Fibroblast of lung (primary cell): ENCODE measurements around the gene CAMTA1. TPM values are rescaled to one million over a fixed set of nuclear protein-coding genes. Genes with fewer than 3 reads are reported as not detected.

Experiments
- DNase-seq, 2 donors: peaks; one replicate each; pipeline versions ENCODE4 v3.0.0 to v3.0.0-alpha.2; 2010; ENCODE audit warnings: low read depth in 2 of 2
- H2AFZ ChIP-seq: 2 replicates; pipeline ENCODE4 v1.5.1; 2012; ENCODE audit warnings: low read length, control low read depth, inconsistent platforms
- H3K27ac ChIP-seq: 2 replicates; pipeline ENCODE4 v1.5.1; 2011; ENCODE audit warnings: low read length, control low read depth; ENCODE audit not compliant: insufficient read depth
- H3K27me3 ChIP-seq: 2 replicates; pipeline ENCODE4 v1.5.1; 2011; ENCODE audit warnings: mild to moderate bottlenecking, low read length; ENCODE audit not compliant: control insufficient read depth, insufficient read depth
- H3K36me3 ChIP-seq: 2 replicates; pipeline ENCODE4 v1.5.1; 2011; ENCODE audit warnings: low read length; ENCODE audit not compliant: control insufficient read depth, insufficient read depth
- H3K4me1 ChIP-seq: 2 replicates; pipeline ENCODE4 v1.5.1; 2011; ENCODE audit warnings: low read length; ENCODE audit not compliant: control insufficient read depth, insufficient read depth; ENCODE audit errors: extremely low read depth
- H3K4me2 ChIP-seq: 2 replicates; pipeline ENCODE4 v1.5.1; 2011; ENCODE audit warnings: low read length, control low read depth; ENCODE audit not compliant: insufficient read depth; ENCODE audit errors: extremely low read depth
- H3K4me3 ChIP-seq, 4 experiments: fragments of 200-600 bp in 1 of 4; sonication (generic) in 1 of 4; replicated peaks in 1 of 4; 2 replicates each; pipeline ENCODE4 v1.5.1; 2011 to 2016; ENCODE audit warnings: low read length in 4 of 4, low read depth in 3 of 4, mild to moderate bottlenecking in 3 of 4, control low read depth in 2 of 4, inconsistent platforms in 1 of 4, mixed read lengths in 1 of 4; ENCODE audit not compliant: insufficient read depth in 1 of 4; ENCODE audit errors: control extremely low read depth in 1 of 4
- H3K79me2 ChIP-seq: 2 replicates; pipeline ENCODE4 v1.5.1; 2012; ENCODE audit warnings: mild to moderate bottlenecking, low read length, inconsistent platforms; ENCODE audit not compliant: control insufficient read depth, insufficient read depth
- H3K9ac ChIP-seq: 2 replicates; pipeline ENCODE4 v1.5.1; 2011; ENCODE audit warnings: mild to moderate bottlenecking, low read length, control low read depth; ENCODE audit not compliant: insufficient read depth
- H3K9me3 ChIP-seq: 2 replicates; pipeline ENCODE4 v1.5.1; 2012; ENCODE audit warnings: low read depth, low read length; ENCODE audit not compliant: control insufficient read depth, insufficient read depth
- H4K20me1 ChIP-seq: 2 replicates; pipeline ENCODE4 v1.5.1; 2011; ENCODE audit warnings: low read length; ENCODE audit not compliant: control insufficient read depth, insufficient read depth; ENCODE audit errors: extremely low read depth
- EZH2 ChIP-seq: IDR thresholded peaks from 2 replicates; pipeline ENCODE4 v1.5.1; 2012; ENCODE audit warnings: low read length, control low read depth, mild to moderate bottlenecking; ENCODE audit errors: missing control alignments
- polyA plus RNA-seq, 2 donors: library from polyadenylated mRNA; depleted of rRNA in 1 of 2; stranded (reverse) in 1 of 2; unstranded in 1 of 2; fragments of >200 nt; gene quantifications; 2 replicates each; pipeline ENCODE4 v1.2.1, GENCODE V29; 2011 to 2012; ENCODE audit warnings: missing spikeins in 1 of 2
- total RNA-seq: library from RNA; depleted of rRNA; stranded (reverse); fragments of >200 nt; gene quantifications from 2 replicates; pipeline ENCODE4 v1.2.1, GENCODE V29; 2014
- TF ChIP-seq, protein P1 (sequence below), 2 donors: IDR thresholded peaks in 1 of 2; conservative IDR thresholded peaks in 1 of 2; 1 replicate in 1 of 2; 2 replicates in 1 of 2; pipeline ENCODE4 v1.5.1; 2011 to 2012; ENCODE audit warnings: low read length in 2 of 2, control low read depth in 1 of 2, inconsistent platforms in 1 of 2, low read depth in 1 of 2, mild to moderate bottlenecking in 1 of 2

The CAMTA1 gene
- total and polyA plus RNA-seq, 2 donors (not counting 1 experiment from before 2014, with no cell fraction given), result 47.6 to 86.0 TPM

DNA sequence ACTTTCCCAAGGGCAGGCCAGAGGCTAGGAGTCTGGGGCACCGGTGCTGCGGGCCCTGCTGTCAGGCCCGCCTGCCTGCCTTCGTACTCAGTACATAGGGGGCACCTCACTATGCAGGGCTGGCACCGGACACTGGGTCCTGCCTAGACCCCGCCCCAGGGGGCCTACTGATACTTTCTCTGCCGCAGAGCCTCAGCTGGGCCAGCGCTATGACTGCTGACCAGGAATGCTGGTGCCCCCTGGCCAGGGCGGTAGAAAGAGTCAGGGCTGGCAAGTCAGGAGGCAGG is 857.1 kb downstream of the CAMTA1 start:
- no peak overlapping the region for H3K27ac ChIP-seq
- H3K9me3 ChIP-seq, result no peaks in the 10 kb centered on the region
- DNase-seq, result no peak
- no peak overlapping the region for H3K4me3 ChIP-seq
- H3K4me2 ChIP-seq, result no peak overlapping the region
- H2AFZ ChIP-seq, result no peak overlapping the region
- peaks cover 3% of the 10 kb centered on the region for H3K4me1 ChIP-seq
- TF ChIP-seq, protein P1, sequence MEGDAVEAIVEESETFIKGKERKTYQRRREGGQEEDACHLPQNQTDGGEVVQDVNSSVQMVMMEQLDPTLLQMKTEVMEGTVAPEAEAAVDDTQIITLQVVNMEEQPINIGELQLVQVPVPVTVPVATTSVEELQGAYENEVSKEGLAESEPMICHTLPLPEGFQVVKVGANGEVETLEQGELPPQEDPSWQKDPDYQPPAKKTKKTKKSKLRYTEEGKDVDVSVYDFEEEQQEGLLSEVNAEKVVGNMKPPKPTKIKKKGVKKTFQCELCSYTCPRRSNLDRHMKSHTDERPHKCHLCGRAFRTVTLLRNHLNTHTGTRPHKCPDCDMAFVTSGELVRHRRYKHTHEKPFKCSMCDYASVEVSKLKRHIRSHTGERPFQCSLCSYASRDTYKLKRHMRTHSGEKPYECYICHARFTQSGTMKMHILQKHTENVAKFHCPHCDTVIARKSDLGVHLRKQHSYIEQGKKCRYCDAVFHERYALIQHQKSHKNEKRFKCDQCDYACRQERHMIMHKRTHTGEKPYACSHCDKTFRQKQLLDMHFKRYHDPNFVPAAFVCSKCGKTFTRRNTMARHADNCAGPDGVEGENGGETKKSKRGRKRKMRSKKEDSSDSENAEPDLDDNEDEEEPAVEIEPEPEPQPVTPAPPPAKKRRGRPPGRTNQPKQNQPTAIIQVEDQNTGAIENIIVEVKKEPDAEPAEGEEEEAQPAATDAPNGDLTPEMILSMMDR (conservative IDR thresholded peaks at IDR 0.05 in 1 of 2, IDR thresholded peaks at IDR 0.05 in 1 of 2; ENCODE audit: low read depth in 1 of 2, low read length in 2 of 2), result no peak
- TF ChIP-seq EZH2, result no peak
- H3K36me3 ChIP-seq, result no peaks in the 10 kb centered on the region
- H3K27me3 ChIP-seq, result no peaks in the 10 kb centered on the region
- no peak overlapping the region for H3K9ac ChIP-seq
- no peaks in the 10 kb centered on the region for H3K79me2 ChIP-seq
- H4K20me1 ChIP-seq, result no peaks in the 10 kb centered on the region

DNA sequence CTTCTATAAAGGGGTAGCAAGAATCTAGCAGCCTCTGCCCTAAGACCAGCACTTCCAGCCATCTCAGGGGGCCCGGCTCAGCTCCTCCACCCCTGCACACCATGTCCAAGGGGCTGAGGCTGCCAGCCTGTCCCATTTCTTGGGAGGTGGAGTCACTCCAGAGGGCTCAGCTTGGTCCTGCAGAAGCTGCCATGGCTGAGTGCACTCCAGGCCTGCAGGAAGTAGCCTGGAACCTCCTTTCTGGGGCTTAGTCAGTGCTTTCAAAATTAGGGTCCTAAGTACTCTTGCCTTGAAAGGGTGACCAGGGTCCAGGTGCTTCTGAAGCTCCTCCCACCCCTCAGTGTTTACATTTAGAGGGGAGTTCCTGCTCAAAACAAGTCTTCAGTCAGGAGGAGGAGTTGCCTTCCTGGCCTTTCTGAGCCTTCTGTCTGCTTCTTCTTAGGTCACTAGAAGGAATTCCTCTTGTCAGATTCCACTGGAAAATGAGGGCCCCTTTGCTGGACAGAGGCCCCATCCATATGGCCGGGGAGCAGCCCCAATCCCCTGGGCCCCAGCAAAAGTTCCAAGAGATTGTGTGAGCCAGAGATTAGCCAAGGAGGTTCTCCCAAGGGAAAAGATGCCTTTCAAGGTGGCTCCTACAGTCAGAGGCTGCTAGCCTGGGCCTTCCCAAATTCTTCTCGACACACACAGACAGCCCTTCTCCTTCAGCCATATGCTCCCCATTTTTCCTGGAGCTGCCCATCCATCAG is 857.7 kb downstream of the CAMTA1 start:
- H4K20me1 ChIP-seq, result no peaks in the 10 kb centered on the region
- DNase-seq, result no peak
- H3K27me3 ChIP-seq, result no peaks in the 10 kb centered on the region
- H2AFZ ChIP-seq, result no peak overlapping the region
- H3K4me2 ChIP-seq, result no peak overlapping the region
- no peak for TF ChIP-seq EZH2
- TF ChIP-seq, protein P1 (conservative IDR thresholded peaks at IDR 0.05 in 1 of 2, IDR thresholded peaks at IDR 0.05 in 1 of 2; ENCODE audit: low read depth in 1 of 2, low read length in 2 of 2), result no peak
- no peak overlapping the region for H3K9ac ChIP-seq
- no peak overlapping the region for H3K4me3 ChIP-seq
- peak overlapping the region; percentile 36 for H3K27ac ChIP-seq
- peaks cover 3% of the 10 kb centered on the region for H3K4me1 ChIP-seq
- no peaks in the 10 kb centered on the region for H3K79me2 ChIP-seq
- no peaks in the 10 kb centered on the region for H3K36me3 ChIP-seq
- no peaks in the 10 kb centered on the region for H3K9me3 ChIP-seq

DNA sequence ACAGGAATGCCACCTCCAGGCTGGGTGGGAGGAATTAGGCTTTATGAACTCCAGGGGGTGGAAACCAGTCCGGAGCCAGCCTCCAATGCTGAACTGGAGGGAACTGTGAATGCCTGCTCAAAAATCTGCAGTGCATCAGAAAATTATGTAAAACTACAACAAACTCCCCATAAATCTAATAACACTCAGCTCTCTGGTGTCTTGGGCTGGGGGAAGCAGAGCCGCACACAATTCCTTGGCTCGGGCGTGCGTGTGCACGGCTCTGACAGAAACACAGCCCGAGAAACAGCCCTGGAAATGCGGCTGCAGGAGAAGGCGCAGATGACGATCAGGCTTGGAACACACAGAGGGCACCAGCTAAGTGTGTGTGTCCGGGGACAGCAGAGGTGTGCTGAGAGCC is 858.3 kb downstream of the CAMTA1 start:
- no peaks in the 10 kb centered on the region for H3K79me2 ChIP-seq
- no peak overlapping the region for H3K4me2 ChIP-seq
- no peaks in the 10 kb centered on the region for H4K20me1 ChIP-seq
- no peaks in the 10 kb centered on the region for H3K27me3 ChIP-seq
- peak in 1 of 2 donors; percentile 65 for DNase-seq
- no peak overlapping the region for H3K4me3 ChIP-seq
- no peaks in the 10 kb centered on the region for H3K9me3 ChIP-seq
- no peak overlapping the region for H2AFZ ChIP-seq
- H3K27ac ChIP-seq, result peak overlapping the region; percentile 6
- no peak overlapping the region for H3K9ac ChIP-seq
- peaks cover 3% of the 10 kb centered on the region for H3K4me1 ChIP-seq
- no peaks in the 10 kb centered on the region for H3K36me3 ChIP-seq
- TF ChIP-seq, protein P1 (conservative IDR thresholded peaks at IDR 0.05 in 1 of 2, IDR thresholded peaks at IDR 0.05 in 1 of 2; ENCODE audit: low read depth in 1 of 2, low read length in 2 of 2), result no peak
- no peak for TF ChIP-seq EZH2
